NCI-H2196 (cell line): ENCODE measurements around the gene CACNA1F.

ENCODE experiments used
- DNase-seq: peaks from one replicate; lab custom pipeline; 2025; ENCODE audit not compliant: unreplicated experiment; lab: John Stamatoyannopoulos, UW

The CACNA1F gene

DNA sequence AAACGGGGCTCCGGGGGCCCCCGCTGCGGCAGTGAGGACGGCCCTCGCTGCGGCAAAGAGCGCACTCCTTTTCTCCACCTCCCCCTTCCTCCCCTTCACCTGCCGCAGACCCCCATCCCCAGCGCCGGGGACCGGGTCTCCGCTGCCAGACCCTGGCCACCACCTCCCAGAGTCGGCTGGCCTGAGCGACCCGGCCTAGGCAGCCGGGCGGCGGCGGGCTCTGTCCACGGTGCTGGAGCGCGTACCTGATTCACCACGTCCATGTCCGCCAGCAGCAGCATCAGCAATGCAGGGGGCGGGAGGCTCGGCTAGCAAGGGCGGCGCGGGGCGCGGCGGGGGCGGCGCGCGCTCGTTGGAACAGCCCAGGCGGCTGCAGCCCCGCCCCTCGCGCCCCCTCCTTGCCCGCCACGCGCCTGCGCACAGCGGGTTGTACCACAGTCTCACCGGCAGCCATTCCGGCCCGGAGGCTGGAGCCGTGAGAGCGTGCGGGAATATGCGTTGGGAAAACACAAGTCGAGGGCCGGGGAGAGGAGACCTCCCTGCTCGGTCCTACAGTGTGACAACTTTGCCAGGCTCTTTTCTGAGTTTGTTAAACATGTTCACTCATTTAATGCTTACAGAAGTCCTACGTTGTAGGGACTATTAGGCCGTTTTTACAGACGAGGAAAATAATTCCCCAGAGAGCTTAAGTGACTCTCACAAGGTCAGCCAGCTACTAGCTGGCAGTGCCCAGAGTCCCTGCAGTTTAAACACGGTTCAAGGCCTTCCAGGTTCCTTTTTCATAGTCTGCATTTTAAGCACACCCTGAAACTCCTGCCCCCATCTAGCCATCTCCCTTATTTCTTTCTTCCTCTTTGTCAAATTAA is 33.0 kb downstream of the CACNA1F start, which contains the start of gene SYP:
Gene SYP, minus strand, starts transcription at position 288 of the 866 bp plus-strand sequence. Its CDS starts 7 bp downstream, at position 281.
- DNase-seq = peak; percentile 73

DNA sequence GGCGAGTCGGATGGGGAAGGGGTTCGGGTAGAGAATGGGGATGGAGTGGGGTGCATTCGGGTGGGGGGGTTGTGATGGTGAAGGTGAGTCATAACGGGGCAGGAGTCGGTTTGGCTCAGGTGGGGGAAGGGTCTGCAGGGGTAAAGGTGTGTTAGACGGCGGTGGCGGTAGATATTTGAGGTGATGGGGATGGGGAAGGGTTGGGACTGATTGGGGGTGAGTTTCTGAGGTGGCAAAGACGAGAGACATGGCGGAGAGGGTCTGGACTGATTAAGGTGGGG is 33.9 kb downstream of the CACNA1F start:
- no peak for DNase-seq

DNA sequence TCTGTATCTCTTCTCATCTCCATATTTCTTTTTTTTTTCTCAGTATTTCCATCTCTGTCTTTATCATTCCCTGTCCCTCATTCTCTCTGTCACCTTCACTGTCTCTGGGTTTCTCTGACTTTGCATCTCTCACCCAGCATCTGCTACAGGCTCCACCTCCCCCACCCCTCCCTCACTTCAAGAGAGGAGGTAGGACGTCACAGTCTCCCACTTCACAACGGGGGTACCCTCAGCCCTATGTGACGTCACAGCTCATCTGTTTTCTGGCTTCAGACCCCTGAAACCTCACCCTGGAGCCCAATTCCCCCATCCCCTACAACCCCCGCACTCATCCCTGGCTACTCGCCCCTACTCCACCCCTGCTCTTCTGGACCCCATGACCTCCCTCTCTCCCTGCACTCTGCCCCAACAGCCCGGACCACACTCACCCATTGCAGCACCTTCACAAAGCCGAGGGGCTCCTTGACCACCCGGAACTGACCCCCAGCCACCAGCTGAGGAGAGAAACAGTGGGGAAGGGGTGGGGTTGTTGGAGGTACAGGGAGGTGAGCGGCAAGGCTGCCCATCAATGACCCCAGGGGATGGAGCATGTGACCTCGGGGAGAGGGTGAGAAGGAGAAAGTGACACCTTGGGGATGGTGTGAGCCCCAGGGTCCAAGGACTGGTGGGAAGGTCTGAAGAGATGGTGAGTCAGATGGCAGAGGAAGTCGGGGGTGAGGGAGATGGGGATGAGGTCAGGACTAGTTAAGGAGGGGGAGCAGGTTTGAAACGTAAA is 34.4 kb downstream of the CACNA1F start:
- DNase-seq = no peak

DNA sequence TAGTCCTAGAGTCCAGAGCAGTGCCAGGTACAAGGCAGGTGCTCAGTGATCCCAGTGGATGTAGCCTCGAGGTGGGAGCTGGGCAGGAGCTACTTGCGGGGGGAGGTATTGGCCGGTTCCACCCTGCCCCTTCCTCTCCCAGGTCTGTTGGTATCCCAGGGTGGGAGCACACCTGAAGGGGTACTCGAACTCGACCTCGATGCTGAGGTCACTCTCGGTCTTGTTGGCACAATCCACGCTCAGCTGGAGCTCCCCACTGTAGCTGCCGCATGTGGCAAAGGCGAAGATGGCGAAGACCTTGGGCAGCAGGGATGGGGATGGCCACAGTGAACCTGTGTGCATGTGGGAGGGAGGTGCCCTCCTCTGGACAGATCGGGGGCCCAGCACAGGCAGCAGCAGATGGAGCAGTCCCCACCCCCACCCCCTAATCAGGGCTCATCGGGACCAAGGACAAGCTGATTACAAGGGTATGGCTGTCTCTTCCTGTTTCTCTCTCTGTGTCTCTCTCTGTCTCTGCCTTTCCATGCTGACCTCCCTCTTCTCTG is 35.5 kb downstream of the CACNA1F start:
- no peak for DNase-seq

DNA sequence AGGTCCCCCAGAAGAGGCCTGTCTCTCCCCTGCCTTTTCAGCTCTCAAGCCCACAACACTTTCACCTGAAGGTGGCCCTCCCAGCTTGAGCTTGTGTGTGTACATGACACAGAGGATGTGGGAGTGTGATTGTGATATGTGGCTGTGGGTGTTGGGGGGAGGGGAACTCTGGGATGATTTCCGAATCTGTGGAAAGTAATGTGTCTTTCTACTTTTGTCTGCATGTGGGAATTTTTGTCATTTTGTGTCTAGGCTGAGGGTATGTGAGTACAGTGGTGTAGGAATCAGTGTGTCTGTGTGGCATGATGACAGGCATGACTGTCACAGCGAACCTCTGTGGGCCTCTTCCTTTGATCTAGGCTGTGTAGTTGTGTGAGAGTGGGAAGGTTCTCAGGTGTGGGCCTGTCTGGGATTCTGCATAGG is 39.6 kb downstream of the CACNA1F start:
- no peak for DNase-seq

DNA sequence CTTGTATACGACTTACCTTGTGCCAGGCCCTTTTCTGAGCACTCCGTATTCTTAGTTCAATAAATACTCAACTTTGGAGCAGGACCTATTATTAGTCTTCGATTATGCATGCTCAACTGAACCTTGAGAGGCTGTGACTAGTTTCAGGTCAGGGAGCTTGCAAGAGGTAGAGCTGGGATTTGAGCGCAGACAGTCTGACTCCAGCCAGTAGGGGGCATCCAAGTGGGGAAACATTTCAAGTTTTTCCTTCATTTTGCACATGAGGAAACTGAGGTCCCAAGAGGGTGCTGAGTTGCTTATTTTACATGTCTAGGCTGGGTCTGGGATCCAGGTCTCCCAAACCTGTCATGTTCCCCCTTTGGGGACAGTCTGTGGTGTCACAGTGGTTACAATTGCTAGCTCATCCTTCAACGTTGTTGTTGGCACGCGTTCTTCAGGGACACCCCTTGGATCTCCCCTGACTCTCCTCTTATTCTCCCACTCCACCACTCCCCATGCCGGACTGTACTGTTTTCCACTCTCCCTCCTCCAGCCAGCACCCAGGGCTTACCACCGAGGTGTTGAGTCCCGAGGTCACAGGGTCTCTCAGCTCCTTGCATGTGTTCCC is 40.3 kb downstream of the CACNA1F start:
- peak; percentile 19 for DNase-seq

DNA sequence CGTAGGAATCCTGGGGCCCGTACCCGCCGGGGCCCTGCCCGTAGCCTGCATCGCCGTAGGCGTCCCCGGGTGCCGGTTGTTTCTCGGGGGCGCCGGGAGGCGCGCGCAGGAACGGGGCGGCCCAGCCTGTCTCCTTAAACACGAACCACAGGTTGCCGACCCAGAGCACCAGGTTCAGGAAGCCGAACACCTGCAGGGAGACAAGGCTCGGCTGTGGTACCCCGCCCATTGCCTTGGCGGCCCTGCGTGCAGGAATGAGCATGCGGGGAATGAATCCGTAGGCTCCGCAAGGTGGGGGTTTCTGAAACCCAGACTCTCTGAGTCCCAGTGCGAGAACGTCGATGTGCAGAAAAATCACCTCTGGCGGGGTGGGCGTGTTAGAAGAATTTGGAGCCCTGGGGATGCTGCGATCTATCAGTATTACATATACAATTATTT is 41.5 kb downstream of the CACNA1F start:
- DNase-seq = no peak

DNA sequence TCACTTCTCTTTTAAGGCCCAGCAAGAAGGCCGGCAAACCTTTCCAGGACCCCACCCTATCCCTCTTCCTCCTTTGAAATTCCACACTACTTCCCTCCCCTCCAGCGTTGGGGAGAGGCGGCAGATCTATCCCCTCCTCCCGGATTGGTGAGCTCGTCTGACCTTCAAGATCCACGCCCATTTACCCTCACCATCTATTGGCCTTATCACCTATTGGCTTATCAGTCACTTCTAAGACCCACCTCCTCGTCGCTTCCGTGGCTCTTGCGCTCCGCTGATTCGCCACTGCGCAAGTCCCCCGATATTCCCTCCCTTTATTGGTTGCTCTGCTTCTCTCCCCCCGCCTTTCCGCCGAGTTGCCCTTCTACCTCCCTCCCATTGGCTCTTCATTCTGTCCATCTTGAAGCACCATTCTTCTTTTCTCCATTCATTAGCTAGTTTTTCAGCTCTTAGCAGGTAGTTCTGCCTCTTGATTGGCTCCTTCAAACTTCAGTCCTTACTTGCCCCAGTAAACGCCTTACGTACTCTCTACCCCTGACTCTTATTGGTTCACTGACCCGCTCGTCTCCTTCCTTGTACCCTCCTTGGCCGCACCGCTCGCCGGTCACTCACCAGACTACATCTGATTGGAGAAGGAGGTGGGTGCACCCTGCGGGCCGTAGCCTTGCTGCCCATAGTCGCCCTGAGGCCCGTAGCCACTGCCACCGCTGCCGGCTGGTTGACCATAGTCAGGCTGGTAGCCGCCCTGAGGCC is 42.1 kb downstream of the CACNA1F start:
- DNase-seq = peak; percentile 95

DNA sequence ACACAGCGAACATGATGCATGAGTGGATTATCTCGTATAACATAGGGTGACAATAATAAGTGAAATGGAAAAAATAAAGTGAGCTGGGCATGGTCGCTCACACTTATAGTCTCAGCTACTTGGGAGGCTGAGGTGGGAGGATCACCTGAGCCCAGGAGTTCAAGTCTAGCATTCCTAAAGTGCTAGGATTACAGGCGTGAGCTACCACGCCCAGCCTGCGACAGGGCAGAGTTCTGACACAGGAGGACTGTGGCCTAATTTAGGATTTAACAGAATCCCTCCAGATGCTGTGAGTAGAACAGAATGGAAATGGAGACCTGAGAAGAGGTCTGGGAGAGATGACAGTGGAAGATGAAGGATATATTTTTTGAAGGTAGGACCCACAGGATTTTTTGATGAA is 43.5 kb downstream of the CACNA1F start:
- DNase-seq = no peak

DNA sequence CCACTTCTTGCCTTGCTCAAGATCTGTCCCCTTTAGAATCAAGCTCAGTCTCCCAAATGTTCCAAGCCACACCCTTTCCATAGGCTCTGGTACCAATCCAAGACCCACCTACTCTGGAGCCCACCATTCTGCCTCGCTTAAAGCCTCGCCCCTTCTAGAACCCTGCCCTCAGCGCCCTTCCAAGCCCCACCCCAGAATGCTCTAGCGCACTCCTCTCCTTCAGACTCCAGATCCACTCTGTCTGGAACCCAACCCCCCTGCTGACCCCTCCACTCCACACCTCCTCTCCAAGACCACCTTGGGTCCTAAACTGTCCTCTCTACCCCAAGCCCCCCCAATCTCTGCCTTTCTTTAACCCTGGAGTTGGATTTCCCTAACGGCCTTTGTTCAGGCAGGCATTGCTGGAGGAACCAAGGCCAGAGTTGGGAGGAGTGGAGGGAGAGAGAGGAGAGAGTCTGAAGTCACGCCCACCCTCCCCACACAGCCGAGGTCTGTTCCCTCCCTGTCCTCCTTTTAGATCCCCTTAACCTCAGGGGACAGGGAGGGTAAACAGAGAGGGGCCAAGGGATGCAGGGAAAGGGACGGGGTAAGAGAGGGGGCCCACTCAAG is 44.6 kb downstream of the CACNA1F start:
- no peak for DNase-seq

DNA sequence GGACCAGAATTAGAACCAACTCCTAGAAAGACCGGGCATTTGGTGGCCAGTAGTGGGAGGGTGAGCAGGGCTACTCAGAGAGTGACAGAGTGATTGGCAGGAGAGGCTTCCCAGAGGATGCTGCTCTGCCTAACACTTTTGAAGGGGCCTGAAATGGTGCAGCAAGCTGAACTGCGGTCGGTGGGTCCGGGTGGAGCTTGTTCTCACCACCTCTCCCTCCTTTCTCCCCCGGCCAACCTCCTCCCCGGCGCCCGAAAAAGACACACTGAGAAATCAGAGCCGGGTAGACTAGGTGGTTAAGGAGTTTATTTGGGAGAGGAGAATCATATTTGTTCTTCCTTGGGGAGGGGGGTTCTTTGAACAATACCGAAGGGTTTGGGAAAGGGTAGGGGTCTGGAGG is 45.6 kb downstream of the CACNA1F start:
- no peak for DNase-seq

DNA sequence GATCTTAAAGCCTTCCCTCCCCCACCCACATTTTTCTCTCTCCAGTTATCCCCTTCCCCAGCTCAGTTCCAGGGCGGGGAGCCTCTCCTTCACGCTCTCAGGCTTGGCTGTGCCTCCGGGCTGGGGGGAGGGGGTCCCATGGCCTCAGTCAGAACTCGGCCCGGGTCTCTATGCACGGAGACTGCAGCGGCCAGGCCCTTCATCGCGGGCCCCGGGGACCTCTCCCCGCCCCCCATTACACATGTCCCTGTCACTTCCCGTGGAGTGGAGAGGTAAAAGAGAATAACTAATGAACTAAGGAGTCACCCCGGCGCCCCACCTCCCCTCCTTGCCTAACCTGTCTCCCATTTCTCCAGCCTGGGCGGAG is 46.1 kb downstream of the CACNA1F start:
- DNase-seq = no peak

DNA sequence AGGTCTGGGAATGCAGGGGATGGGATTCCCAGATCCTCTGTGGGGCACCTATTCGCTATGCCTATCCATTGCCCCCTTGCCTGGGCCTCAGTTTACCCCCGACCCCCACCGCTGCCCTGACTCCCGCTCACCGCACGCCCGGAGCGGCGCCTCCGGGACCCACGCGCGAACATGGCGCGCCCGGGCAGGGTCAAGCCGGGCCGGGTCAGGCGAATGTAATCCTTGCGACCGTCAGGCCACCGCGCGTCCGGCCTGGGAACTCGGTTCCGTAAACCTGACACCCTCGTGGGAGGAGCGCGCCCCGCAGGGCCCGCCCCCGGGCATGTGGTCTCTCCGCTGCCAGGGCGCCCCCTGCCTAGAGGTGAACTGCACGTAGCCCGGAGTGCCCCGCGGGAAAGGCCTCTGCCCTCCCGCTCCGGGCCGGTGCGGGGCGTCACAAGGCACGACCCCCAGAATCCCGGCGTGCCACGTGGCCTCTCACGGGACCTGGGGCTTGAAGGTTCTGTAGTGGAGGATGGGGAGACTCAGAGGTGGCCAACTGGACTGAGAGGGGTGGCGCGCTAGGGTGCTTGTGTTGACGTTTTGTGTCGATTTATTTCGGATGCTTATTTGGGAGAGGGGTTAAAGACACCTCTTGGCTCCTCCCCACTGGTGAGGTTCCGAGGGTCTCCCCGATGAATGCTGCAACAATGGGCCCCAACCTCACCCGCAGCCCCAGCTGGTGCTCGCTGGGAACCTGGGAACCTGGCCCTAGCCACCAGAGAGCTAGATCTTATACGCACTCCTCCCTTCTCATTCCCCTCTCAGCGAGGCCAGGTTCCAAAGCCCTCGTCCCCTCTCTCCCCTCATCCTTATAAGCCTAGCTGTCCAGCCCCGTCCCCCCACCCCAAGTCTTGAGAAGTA is 46.8 kb downstream of the CACNA1F start, which contains the start of gene PRICKLE3:
Gene PRICKLE3, minus strand, starts transcription at position 249 of the 903 bp plus-strand sequence. Its CDS starts 76 bp downstream, at position 173.
- peak; percentile 70 for DNase-seq

DNA sequence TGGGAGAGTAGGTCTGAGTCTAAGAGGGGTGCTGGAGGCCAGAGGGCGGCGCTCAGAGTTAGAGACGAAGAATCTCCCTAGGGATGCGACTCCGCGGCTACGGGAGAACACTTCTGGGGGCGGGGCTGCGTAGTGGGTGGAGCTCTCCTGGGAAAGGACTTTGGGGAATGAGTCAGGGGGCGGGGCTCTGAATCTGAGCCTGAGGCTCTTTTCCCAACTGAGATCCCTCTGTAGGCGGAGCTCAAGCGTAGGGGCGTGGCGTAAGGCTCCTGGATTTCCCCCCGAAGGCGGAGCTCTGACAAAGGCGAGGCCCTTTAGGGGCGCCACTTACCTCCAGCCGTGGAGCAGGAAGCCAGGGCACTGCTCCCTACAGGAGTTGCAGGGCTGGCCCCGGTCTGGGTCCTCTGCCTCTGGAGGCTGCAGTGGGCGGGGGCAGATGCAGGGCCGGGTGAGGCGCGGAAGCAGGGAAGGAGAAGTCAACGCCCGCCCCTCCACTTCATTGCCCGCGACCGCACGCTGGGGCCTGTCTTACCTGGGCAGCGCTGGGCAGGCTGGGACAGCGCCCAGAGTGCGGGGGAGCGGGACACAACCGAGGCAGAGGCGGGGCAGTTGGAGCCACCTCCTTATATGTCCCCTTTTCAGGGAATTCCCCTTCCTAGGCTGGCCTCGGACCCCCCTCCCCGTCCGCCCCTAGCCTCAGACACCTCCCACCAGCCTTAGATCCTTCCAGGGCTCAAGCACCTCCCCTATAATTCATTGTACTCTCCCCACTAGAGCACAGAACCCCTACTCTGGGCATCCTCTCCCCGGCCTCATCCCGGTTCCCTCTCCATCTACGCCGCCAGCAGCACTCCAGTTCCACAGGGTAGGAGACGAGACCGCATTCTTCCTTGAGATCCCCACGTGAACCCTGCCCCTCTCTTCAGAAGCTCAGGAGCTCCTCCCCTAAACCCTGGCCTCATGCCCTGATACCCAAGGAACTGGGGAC is 48.6 kb downstream of the CACNA1F start:
- DNase-seq = peak; percentile 87

DNA sequence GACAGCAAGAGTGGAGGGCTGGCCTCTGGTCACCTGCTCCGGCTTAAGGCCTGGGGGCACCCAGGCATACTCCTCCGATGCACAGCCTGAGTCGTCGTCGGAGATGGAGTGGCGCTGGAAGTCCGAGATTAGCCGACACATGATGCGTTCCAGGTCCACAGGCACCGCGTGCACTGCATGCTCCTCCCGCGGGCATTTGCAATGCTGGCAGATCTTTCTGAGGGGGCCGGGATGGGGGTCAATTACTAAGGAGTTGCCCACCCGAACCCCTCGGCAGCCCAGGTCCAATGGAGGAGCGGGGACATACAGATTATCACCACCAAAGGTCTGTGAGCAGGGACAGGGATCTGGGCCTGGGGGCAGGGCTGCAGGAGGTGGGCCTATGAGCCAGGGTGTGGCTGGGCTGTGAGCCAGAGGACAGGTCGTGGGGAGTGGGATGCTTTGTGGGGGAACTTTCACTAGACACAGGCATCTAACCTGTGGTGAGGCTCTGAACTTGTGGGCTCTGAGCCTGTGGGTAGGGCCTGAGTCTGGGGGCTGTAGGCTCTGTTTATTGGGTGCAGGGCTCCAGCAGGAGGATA is 49.3 kb downstream of the CACNA1F start:
- DNase-seq = no peak

DNA sequence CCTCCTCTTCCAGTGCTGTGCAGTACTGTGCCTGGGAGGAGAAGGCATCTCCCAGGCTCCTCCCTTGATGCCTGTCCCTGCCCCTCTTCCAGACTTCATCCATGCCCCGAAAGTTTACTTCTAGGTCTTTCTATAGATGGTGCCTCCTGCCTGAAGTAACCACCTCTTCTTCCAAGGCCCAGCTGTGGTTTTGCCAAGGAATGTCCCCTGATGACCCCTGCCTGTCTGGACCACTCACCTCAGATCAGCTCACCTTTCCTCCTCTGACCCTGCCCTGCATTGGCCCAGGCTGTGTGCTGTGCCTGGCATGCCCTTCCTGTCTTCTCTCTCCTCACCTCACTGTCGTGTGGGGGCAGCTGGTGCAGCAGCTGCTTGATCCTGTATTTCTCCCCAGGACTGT is 53.8 kb downstream of the CACNA1F start:
- no peak for DNase-seq

DNA sequence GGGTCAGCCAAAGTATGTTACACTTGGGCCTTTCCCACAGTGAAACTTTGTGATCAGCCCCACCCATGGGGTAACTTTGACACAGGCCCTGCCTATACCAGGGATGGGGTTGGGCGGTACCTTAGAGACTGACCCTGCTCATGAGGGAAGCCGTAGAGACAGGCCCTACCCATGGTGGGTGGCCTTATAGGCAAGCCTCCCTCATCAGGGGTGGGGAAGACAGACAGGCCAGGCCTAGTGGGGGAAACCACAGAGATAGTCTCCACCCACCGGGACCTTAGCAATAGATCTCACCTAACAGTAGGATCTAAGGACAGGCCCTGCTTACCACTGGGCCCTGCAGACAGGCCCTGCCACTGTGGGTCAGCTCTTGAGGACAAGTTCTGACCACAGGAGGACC is 54.6 kb downstream of the CACNA1F start:
- DNase-seq = no peak
